ENCODE data around the gene AKIRIN1. TPM values are rescaled to one million over a fixed set of nuclear protein-coding genes. Genes with fewer than 3 reads are reported as not detected.

The AKIRIN1 gene
- total RNA-seq, 1 experiment from 2014 or later: 60.0 TPM

GRCh38 chr1:38997034-38997900 is 6.2 kb downstream of the AKIRIN1 start:
- RAD21 ChIA-PET (ENCODE audit: low non-redundant PET in 1 of 2, low total read pairs in 2 of 2, uncharacterized antibody in 2 of 2, unreplicated experiment in 2 of 2): no interaction called here
- H3K9ac ChIP-seq (ENCODE audit: low read length): no peak overlapping the region
- no peak overlapping the region for H3K27ac ChIP-seq (ENCODE audit: low read depth, low read length)

More at GRCh38 chr1:38997034-38997900, 6.2 kb downstream of the AKIRIN1 start:
- POLR2A ChIA-PET: interaction anchor here (1.2 kb wide), 1 partner anchor 125 kb away, joined by 3 read pairs; no protein-coding TSS in a partner anchor
- no peak for TF ChIP-seq CBX3 (IDR thresholded peaks at IDR 0.05; ENCODE audit: low read depth)
- TF ChIP-seq SIN3A (IDR thresholded peaks at IDR 0.05; ENCODE audit: low read depth): no peak
- no peak for TF ChIP-seq FOSL1 (IDR thresholded peaks at IDR 0.05; ENCODE audit: low read depth)
- no peak for TF ChIP-seq REST (IDR thresholded peaks at IDR 0.05; ENCODE audit: low read depth)
- TF ChIP-seq SP1 (IDR thresholded peaks at IDR 0.05; ENCODE audit: low read depth): no peak
- no peak for TF ChIP-seq JUND (IDR thresholded peaks at IDR 0.05)
- no peak for TF ChIP-seq EGR1 (IDR thresholded peaks at IDR 0.05; ENCODE audit: low read depth)
- TF ChIP-seq YY1 (IDR thresholded peaks at IDR 0.05; ENCODE audit: extremely low read depth, insufficient replicate concordance, low read depth, low read length): no peak
- no peak for TF ChIP-seq POLR2A (IDR thresholded peaks at IDR 0.05; ENCODE audit: borderline replicate concordance, extremely low read depth, insufficient read depth, insufficient read length)
- TF ChIP-seq ZBTB33 (IDR thresholded peaks at IDR 0.05; ENCODE audit: extremely low read depth, insufficient replicate concordance, low read length): no peak
- no peak for TF ChIP-seq ZNF274 (IDR thresholded peaks at IDR 0.05; ENCODE audit: low read depth, low read length)
- no peak for TF ChIP-seq EZH2phosphoT487 (IDR thresholded peaks at IDR 0.05; ENCODE audit: borderline replicate concordance)
- Histone ChIP-seq H3K4me2 (ENCODE audit: low read length) (no peak overlapping the region), H4K20me1 (ENCODE audit: insufficient read depth) (peaks cover 23% of the 10 kb centered on the region; the same call in 1 of the 2 replicates), H3K4me1 (ENCODE audit: control insufficient read depth in 1 of 2, insufficient read depth in 2 of 2, low read length in 2 of 2) (peaks cover 7 to 8% of the 10 kb centered on the region in 2 experiments), H3K27me3 (ENCODE audit: insufficient read depth, low read length) (no peaks in the 10 kb centered on the region), H3K9me3 (ENCODE audit: control insufficient read depth in 1 of 2, insufficient read depth in 1 of 2, low read depth in 1 of 2, low read length in 2 of 2) (no peaks in the 10 kb centered on the region), H3K4me3 (replicated peaks in 1 of 2; ENCODE audit: low read depth in 1 of 2, low read length in 2 of 2) (no peak overlapping the region), H3K36me3 (ENCODE audit: control insufficient read depth in 1 of 2, insufficient read depth in 2 of 2, low read length in 2 of 2) (peaks cover 35 to 47% of the 10 kb centered on the region in 2 experiments), H3K79me2 (ENCODE audit: insufficient read depth, low read length) (peaks cover 100% of the 10 kb centered on the region), H2AFZ (ENCODE audit: low read depth, low read length, poor library complexity, severe bottlenecking) (no peak overlapping the region), H3K9me2 (ENCODE audit: insufficient read depth) (no peaks in the 10 kb centered on the region)
- CTCF ChIA-PET: no interaction called here
- no peak for ATAC-seq
- no TSS peak for BruUV-seq (replicated peaks)
- DNase-seq (ENCODE audit: low read depth, low spot score): no peak
- intact Hi-C loops (cut with micrococcal nuclease): no loop called here
